GM18526 (cell line): ENCODE measurements around the gene PLPP4.

Experiments used
- POLR2A ChIP-seq: IDR thresholded peaks from 3 replicates; pipeline ENCODE4 v1.6.1; 2011; ENCODE audit not compliant: insufficient read length; ENCODE audit errors: extremely low read depth

The PLPP4 gene

DNA sequence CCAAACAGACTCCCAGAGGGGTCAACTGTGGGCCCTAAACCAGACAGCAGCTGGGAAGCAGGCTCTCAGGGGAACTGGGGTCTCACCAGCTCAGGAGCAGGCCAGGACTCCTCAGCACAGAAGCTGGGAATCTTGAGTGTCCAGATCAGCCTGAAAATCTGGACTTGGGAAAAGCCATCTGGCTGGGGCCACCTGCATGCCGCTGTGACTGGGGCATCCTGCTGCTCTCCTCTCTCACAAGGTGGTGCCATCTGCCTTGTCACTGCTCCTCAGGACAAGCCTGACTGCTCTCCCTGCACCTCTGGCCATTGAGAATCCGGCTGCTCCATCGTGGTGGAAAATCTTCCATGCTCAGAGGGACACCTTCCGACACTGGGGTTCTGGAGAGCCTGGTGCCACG is 141.4 kb downstream of the PLPP4 start:
- TF ChIP-seq POLR2A = no peak

DNA sequence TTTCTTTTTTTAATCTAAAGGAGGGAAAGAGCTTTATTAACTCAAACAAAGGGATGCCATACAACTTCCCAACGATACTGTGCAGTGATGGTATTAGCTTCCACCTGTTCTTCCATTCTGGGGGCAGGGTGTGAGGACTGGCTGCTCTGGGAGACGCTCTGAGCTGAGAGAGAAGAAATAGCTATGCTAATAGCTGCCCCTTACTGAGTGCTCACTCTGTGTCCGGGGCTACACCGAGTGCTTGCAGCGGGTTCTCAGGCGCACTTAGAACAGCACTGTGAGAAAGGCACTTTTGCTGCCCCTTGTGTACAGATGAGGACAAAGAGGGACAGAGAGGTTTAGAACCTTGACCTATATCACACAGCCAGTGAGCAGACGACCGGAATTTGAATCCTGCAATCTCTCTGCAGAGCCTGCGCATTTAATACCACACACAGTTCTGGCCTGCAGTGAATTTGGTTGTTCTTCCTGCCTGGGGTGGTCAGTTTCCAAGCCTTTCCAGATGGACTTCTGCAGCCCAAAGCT is 142.2 kb downstream of the PLPP4 start:
- no peak for TF ChIP-seq POLR2A

DNA sequence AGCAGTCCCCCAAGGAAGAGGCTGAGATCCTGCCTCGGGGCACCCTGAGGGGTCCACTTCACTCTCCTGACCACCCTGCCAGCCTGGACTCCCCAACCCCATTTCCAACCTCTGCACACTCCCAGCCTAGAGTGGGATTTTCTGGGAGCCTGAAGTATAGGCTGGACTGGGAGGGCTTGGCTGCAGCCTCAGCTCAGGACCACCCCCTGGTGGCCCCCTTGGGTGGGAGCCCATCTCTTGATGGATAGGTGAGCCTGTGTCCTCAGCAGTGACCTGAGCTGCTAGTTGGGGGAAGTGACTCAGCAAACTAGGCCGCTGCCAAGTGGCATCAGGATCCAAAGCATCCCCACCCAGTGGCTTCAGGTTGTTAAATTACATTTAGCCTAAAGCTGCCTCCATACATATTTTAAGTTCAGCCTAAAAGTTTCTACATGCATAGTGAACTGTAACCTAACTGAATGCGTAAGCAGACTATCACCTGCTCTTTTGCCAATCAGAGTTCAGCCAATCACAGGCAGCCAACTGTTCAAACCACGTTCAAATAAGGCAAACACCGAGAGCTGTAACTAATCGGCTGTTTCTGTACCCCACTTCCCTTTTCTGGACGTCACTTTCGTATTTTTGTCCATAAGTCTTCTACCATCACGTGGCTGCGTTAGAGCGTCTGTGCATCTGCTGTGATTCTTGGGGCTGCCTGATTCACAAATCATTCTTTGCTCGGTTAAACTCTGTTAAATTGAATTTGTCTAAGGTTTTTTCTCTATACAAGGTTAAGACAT is 144.0 kb downstream of the PLPP4 start:
- TF ChIP-seq POLR2A = no peak

DNA sequence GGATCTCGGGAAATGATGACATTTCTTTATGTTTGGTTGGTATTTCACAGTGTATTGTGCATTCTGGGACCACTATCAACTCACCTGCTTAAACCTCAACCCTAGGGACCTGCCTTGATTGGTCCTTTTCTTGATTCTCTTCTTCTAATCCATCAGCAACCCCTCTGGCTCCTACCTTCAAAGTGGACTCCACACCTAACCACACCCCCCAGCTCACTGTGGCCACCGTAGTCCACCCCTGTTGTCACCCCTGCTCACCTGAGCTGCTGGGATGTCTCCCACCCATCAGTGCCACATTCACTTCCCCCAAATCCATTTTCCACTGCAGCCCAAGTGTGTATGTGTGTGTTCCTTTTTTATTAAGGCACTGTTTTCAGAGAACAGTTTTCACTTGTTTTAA is 145.0 kb downstream of the PLPP4 start:
- no peak for TF ChIP-seq POLR2A

DNA sequence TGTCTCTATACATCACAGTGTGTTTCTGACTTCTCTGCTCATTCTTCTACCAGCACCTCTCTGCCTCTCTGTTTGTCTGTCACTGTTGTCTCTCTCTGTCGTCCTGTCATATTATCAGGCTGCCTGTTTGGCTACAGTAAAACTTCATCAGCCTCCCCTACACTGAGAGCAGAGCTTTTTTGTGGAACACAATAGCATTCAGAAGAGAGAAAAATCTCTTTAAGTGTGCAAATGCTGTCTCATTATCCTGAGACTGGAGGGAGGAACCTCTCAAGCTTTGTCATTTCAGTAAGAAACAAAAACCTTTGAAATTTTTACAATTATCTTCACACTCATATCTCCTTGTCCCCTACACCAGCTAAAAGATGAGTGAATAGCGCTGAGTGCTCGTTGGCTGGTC is 148.4 kb downstream of the PLPP4 start:
- TF ChIP-seq POLR2A = no peak

DNA sequence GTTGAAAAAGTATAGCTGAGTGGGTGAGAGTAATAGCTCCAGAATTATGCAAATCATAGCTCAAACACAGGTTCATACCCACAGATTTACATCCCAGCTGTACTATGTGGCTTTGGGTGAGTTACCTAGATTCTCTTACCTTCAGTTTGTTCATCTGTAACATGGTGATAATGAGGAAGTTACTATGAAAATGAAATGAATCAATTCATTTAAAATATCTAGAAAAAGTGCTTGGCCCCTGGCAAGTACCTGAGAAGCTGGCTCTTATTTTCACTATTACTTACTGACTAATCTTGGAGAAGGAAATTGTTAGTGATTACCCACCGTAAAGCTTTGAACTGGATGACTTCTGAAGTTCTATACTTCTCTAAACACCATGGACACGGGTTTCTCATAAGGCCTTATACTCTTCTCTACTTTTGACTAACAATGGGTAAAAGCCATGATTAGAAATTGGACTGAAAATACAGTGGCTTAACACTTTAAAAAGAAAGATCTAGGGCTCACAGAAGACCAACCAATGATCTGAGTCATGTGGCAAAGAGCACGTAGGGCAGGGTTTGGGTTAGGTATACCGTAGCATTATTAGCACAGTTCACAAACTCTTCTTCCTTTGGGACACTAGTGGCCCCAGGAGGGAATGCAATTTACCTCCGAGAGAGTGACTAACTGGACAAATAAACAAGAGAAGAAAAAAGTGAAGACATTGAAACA is 149.2 kb downstream of the PLPP4 start:
- no peak for TF ChIP-seq POLR2A

DNA sequence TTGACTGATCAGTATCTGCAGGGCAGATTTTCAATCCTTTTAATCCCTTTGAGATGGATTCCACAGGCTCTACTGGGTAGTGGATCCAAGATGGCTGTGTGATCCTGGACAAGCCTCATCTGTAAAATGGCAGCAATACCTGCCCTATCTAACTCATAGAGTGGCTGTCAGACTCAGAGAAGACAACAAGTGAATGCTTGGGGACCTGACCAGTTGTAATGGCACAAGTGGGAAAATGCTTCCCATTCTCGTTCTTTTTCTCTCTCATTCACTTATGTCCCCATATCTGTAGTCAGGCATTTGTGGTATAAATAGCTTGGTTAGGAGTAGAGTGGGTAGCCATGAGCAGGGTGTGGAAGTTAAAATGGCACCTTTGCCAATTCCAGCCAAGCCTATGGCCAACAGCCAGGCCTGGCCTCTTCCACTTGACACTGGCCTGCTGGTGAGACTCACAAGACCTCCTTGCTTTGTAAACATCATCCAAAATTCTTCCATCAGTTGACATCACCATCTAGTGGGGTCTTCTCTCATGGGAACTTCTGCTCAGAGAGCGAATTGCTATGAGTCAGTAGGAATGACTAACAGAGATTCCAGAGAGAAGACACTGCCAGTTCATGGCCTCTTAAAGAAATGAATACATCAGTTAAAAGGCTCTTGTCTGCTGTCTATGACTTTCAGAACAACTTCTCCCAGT is 150.1 kb downstream of the PLPP4 start:
- TF ChIP-seq POLR2A = no peak

DNA sequence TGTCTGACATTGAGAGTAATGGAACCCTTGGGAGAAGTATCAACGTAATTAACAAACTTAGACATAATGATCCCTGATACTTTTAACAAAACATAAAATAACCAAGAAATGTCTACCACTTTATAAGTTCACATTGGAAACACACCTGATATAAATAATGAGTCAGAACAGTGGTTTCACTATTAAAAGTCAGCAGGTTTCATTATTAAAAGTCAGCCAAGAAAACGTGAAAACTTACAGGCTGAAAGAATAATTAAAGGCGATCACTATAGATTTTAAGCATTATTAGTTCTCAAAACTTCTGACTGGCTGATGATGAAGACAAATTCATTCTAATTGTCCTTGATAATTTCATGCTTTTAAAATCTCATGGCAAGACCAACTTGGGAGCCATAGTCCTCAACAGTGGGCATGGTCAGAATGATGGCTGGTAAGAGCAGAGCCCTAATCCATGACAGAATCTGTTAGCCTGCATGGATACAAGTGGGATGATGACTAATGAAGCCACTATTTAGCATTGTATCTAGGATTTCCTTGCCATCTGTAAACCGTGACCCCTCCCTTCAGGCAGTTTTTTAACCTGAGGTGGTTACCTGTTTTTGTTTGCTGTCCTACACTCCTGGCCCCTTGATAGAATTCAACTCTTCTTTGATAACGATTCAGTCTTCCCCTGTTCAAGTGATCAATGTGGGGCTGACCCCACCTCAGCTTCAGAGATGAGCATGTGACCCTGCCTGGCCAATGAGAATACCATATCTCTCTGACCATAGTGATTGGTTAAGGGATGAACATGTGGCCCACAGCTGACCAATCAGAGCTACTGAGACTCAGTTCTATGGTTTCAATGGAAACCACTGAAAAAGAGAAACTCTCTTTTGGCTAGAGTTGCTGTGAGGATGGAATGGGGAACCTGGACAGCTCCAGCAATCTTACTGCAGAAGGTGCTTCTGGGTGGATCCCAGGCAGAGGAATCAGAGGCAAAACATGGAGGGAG is 151.0 kb downstream of the PLPP4 start:
- no peak for TF ChIP-seq POLR2A

DNA sequence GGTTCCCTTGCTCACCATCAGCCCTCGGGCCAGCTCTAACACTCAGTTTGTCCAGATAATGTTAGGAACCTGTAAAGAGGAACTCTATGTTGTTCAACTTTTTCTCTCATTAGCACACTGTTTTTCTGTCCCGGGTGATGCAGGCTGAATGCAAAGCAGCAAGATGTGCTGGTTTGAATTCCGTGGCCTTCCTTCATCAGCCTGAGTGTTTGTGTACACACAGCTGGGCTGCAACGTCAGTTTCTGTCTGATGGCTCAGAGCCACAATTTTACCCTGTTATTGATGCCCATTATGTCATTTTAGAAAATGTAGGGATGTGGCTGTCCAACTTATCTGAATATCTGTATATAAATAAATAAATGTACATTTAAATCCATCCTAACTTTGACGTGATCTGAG is 152.0 kb downstream of the PLPP4 start:
- no peak for TF ChIP-seq POLR2A

DNA sequence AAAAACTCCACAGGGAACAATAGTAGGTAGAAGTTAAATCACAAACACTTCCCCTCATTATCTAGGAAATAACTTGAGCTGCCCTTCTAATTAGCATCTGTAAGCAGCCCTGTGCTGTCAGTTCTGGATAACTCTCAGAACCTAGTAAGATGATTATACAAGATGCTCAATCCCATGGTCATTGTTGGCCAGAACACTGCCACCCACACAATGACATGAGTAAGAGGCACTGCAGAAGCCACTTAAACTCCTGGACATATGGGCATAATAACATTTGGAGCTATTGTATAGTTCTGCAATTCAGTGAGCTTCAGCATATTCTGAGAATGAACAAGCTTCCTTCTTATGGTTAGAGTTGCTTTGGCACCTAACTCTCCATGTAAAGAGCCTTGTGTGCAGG is 153.8 kb downstream of the PLPP4 start:
- no peak for TF ChIP-seq POLR2A

DNA sequence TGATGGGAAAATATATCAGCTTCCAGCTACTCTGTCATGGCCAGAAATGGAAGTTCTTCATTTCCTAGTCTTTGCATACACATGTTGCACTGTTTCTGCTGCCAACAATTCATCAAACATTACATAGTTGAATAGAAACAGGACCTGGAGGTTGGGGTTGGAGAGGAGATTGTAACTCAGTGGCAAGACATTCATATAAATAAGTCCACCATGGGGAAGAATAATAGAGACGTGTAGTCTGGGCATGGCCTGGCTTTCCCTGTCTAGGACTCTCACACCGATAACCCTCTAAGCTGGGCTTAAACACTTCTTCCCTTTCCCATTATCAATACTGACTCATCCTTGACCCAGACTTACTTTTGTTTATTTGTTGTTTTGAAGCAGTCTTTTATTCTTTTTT is 155.7 kb downstream of the PLPP4 start:
- TF ChIP-seq POLR2A = no peak

DNA sequence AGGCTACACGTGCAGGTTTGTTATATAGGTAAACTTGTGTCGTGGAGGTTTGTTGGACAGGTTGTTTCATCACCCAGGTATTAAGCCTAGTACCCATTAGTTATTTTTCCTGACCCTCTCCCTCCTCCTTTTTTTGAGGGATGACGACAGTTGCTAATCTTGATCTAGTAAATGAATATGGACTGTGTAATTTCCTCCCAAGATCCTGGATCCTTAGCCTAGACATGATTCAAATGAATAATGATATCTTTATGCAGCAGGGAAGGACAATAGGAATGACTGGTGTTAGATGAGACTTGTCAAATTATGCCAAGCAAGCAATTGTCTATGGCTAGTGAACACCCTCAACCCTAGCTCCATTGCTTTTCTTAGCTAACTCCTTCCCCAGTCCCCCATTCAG is 156.2 kb downstream of the PLPP4 start:
- no peak for TF ChIP-seq POLR2A

DNA sequence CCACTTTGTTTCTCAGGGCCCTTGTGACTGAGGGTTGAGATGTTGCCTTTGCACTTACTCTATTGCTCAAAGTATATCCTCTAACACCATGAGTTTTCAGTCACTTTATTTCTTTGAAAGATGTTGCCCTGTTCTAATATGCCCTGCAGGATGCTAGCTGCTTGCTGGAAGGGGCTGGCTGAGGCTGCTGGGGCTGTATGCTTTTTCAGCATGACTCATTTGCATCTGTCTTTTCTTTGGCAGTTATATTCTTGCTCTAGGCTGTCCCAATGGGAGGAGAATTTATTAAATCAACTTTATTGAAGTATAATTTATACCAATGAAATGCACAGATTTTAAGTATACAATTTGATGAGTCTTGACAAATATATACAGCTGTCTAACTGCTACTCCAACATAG is 157.7 kb downstream of the PLPP4 start:
- no peak for TF ChIP-seq POLR2A

DNA sequence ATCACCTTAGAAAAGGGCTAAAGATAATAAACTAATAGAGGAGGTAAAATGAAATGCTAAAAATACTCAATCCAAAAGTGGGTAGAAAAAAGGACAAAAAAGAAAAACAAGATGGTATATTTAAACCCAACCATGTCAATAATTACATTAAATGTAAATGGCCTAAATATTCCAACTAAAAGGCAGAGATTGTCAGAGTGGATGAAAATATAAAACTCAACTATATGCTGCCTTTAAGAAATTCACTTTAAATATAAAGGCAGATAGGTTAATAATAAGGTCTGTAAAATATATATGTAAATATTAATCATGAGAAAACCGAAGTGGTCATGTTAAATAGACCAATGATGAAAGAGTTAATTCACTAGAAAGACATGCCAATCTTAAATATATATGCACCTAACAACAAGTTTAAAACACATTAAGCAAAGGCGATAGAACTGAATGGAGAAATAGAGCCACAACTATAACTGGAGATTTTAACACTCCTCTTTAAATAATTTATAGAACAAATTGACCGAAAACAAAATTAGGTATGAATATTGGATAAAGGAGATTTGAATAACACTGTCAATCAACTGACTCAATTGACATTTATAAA is 159.4 kb downstream of the PLPP4 start:
- TF ChIP-seq POLR2A = no peak
